Progenitor cell of endocrine pancreas (in vitro differentiated cells): ENCODE results near the gene SLC1A7. TPM values are rescaled to one million over a fixed set of nuclear protein-coding genes. Genes with fewer than 3 reads are reported as not detected.

Source experiments
- DNase-seq: peaks from one replicate; pipeline ENCODE4 v3.0.0; 2021; ENCODE audit warnings: low spot score; ENCODE audit not compliant: unreplicated experiment
- H3K27ac Mint-ChIP-seq: 2 replicates; pipeline ENCODE4 v1.8.0; 2021; ENCODE audit warnings: mild to moderate bottlenecking, moderate library complexity, mixed read lengths
- H3K27me3 Mint-ChIP-seq: 2 replicates; pipeline ENCODE4 v1.8.0; 2021; ENCODE audit warnings: mixed read lengths
- H3K36me3 Mint-ChIP-seq: 2 replicates; pipeline ENCODE4 v1.8.0; 2022; ENCODE audit warnings: mixed read lengths; ENCODE audit not compliant: insufficient read depth
- H3K4me1 Mint-ChIP-seq: 2 replicates; pipeline ENCODE4 v1.8.0; 2021; ENCODE audit warnings: low read depth, mixed read lengths
- H3K4me3 Mint-ChIP-seq: 2 replicates; pipeline ENCODE4 v1.8.0; 2021; ENCODE audit warnings: low read depth, mild to moderate bottlenecking, moderate library complexity, mixed read lengths
- H3K9me3 Mint-ChIP-seq: 2 replicates; pipeline ENCODE4 v1.8.0; 2021; ENCODE audit warnings: low read depth, mixed read lengths
- total RNA-seq: library from RNA; stranded (reverse); gene quantifications from 2 replicates; pipeline ENCODE4 v1.2.1, GENCODE V29; 2021
- TF ChIP-seq, protein P1 (sequence below): fragments of 200-600 bp; sonication (generic); IDR thresholded peaks from one replicate; pipeline ENCODE4 v1.5.0; 2021; ENCODE audit warnings: antibody characterized with exemption, mild to moderate bottlenecking; ENCODE audit not compliant: unreplicated experiment

SLC1A7 gene
- total RNA-seq, 1 donor from 2014 or later: not detected

DNA sequence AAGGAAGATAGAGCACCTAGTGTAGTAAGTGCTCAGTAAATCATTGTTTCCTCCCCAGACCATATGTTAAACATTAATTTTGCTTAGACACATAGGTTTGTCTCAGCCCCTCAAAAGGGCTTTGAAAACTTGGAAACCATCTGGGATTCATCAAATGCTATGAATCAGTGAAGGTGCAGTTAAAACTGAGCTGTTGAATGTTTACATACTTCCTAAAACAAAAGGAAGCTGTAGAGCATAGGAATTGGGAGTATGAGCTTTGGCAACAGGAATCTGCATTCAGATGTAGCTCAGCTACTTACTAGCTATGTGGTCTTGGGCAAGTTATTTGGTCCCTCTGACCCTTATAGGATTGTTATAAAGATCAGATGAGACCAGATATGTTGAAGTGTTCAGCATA lies 99.2 kb downstream of the SLC1A7 start:
- H3K27me3 Mint-ChIP-seq: no peaks in the 10 kb centered on the region
- TF ChIP-seq, protein P1, sequence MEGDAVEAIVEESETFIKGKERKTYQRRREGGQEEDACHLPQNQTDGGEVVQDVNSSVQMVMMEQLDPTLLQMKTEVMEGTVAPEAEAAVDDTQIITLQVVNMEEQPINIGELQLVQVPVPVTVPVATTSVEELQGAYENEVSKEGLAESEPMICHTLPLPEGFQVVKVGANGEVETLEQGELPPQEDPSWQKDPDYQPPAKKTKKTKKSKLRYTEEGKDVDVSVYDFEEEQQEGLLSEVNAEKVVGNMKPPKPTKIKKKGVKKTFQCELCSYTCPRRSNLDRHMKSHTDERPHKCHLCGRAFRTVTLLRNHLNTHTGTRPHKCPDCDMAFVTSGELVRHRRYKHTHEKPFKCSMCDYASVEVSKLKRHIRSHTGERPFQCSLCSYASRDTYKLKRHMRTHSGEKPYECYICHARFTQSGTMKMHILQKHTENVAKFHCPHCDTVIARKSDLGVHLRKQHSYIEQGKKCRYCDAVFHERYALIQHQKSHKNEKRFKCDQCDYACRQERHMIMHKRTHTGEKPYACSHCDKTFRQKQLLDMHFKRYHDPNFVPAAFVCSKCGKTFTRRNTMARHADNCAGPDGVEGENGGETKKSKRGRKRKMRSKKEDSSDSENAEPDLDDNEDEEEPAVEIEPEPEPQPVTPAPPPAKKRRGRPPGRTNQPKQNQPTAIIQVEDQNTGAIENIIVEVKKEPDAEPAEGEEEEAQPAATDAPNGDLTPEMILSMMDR: no peak
- H3K9me3 Mint-ChIP-seq: no peaks in the 10 kb centered on the region

DNA sequence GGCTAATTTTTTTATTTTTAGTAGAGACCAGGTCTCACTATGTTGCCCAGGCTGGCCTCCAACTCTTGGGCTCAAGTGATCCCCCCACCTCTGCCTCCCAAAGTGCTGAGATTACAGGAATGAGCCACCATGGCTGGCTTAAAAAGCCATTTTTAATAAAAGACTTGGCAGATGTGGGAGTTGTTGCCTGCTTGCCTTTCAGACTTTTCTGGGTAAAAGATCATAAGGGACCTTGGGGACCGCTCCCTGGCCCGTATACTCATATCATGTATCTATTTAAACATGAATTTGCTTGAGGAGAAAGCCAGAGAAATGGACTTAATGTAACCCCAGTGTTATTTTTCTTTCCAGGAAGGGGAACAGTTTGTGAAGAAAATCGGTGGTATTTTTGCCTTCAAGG lies 103.9 kb downstream of the SLC1A7 start:
- H3K27me3 Mint-ChIP-seq: no peaks in the 10 kb centered on the region
- no peaks in the 10 kb centered on the region for H3K9me3 Mint-ChIP-seq
- H3K27ac Mint-ChIP-seq: no peak overlapping the region
- no peaks in the 10 kb centered on the region for H3K4me1 Mint-ChIP-seq
- no peak overlapping the region for H3K4me3 Mint-ChIP-seq
- peaks cover 8% of the 10 kb centered on the region for H3K36me3 Mint-ChIP-seq
- DNase-seq: no peak
- TF ChIP-seq, protein P1: no peak

More for the DNA sequence above, 99.2 kb downstream of the SLC1A7 start:
- H3K4me1 Mint-ChIP-seq: peaks cover 5% of the 10 kb centered on the region
- peaks cover 8% of the 10 kb centered on the region for H3K36me3 Mint-ChIP-seq
- no peak overlapping the region for H3K27ac Mint-ChIP-seq
- no peak overlapping the region for H3K4me3 Mint-ChIP-seq
- DNase-seq: no peak

Other genes starting within 250 kb of the SLC1A7 start
- gene ECHDC2, start 220.9 kb downstream of the SLC1A7 start, total RNA-seq: 122 and 131 TPM in 2 replicates
- 60.8 and 67.8 TPM in 2 replicates for gene SCP2, start 215.4 kb downstream of the SLC1A7 start, total RNA-seq
- 0.26 and 0.38 TPM in 2 replicates for gene PODN, start 80.4 kb downstream of the SLC1A7 start, total RNA-seq
- gene CPT2, start 54.2 kb upstream of the SLC1A7 start, total RNA-seq: 21.7 and 21.9 TPM in 2 replicates
- gene CZIB, start 78.0 kb upstream of the SLC1A7 start, total RNA-seq: 61.0 and 62.7 TPM in 2 replicates
- gene MAGOH, start 95.9 kb upstream of the SLC1A7 start, total RNA-seq: 67.3 and 71.1 TPM in 2 replicates
- gene LRP8, start 185.4 kb upstream of the SLC1A7 start, total RNA-seq: 4.4 and 5.2 TPM in 2 replicates